SK-N-SH treated with all-trans-retinoic acid at 6 μM for 48 hours (cell line): ENCODE data around the gene POU2F1.

Experiments
- ARNTL ChIP-seq: fragments of 450-650 bp; formaldehyde crosslinking; IDR thresholded peaks from 2 replicates; pipeline ENCODE4 v1.5.0; 2020; ENCODE audit warnings: low read depth, mild to moderate bottlenecking, moderate library complexity, borderline replicate concordance
- CSDC2 ChIP-seq: fragments of 250-450 bp; sonication (Bioruptor Pico); IDR thresholded peaks from 2 replicates; pipeline ENCODE4 v1.5.0; 2020; ENCODE audit warnings: mild to moderate bottlenecking, moderate library complexity
- GLIS3 ChIP-seq: fragments of 250-450 bp; sonication (Bioruptor Pico); IDR thresholded peaks from 2 replicates; pipeline ENCODE4 v1.5.0; 2020; ENCODE audit warnings: mild to moderate bottlenecking, moderate library complexity
- RARB ChIP-seq: fragments of 250-450 bp; sonication (Bioruptor Pico); IDR thresholded peaks from 2 replicates; pipeline ENCODE4 v1.8.0; 2021; ENCODE audit warnings: mild to moderate bottlenecking, moderate library complexity
- SNAI2 ChIP-seq: fragments of 250-450 bp; sonication (Bioruptor Pico); IDR thresholded peaks from 2 replicates; pipeline ENCODE4 v1.5.0; 2020; ENCODE audit warnings: mild to moderate bottlenecking, moderate library complexity
- TCF4 ChIP-seq: fragments of 250-450 bp; sonication (Bioruptor Pico); IDR thresholded peaks from 2 replicates; pipeline ENCODE4 v1.8.0; 2021; ENCODE audit warnings: mild to moderate bottlenecking, moderate library complexity, borderline replicate concordance
- ZFP3 ChIP-seq: fragments of 250-450 bp; sonication (Bioruptor Pico); IDR thresholded peaks from 2 replicates; pipeline ENCODE4 v1.5.0; 2020; ENCODE audit warnings: mild to moderate bottlenecking, moderate library complexity
- ZFP30 ChIP-seq: fragments of 450-650 bp; formaldehyde crosslinking; IDR thresholded peaks from 2 replicates; pipeline ENCODE4 v1.5.0; 2022; ENCODE audit warnings: mild to moderate bottlenecking, moderate library complexity
- ZNF565 ChIP-seq: fragments of 450-650 bp; formaldehyde crosslinking; conservative IDR thresholded peaks from 2 replicates; pipeline ENCODE4 v1.5.0; 2020; ENCODE audit warnings: low read depth, mild to moderate bottlenecking, moderate library complexity
- TF ChIP-seq, protein P1 (sequence below): fragments of 250-450 bp; sonication (Bioruptor Pico); IDR thresholded peaks from 2 replicates; pipeline ENCODE4 v1.8.0; 2020; ENCODE audit warnings: mild to moderate bottlenecking, moderate library complexity, borderline replicate concordance

DNA sequence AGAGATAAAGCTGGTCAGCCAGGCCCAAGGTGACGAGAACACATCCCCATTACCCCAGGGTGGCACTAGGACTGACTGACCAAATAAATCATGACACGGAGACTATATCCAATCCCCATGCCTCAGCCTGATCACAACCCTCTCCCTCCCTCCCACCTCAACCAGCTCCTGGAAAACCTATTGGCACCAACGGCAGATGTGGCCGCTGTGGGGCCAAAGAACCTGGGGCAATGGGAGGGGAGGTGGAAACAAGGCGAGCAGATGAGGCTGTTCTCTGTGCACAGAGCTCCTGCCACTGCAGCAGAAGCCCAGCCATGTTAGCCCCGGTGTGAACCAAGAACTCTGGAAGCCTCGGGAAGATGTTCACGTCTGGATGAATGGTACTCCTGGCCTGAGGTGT is 220.1 kb downstream of the POU2F1 start:
- no peak for TF ChIP-seq ZNF565 (CRISPR knock-in tag)
- no peak for TF ChIP-seq ZFP3
- TF ChIP-seq, protein P1, sequence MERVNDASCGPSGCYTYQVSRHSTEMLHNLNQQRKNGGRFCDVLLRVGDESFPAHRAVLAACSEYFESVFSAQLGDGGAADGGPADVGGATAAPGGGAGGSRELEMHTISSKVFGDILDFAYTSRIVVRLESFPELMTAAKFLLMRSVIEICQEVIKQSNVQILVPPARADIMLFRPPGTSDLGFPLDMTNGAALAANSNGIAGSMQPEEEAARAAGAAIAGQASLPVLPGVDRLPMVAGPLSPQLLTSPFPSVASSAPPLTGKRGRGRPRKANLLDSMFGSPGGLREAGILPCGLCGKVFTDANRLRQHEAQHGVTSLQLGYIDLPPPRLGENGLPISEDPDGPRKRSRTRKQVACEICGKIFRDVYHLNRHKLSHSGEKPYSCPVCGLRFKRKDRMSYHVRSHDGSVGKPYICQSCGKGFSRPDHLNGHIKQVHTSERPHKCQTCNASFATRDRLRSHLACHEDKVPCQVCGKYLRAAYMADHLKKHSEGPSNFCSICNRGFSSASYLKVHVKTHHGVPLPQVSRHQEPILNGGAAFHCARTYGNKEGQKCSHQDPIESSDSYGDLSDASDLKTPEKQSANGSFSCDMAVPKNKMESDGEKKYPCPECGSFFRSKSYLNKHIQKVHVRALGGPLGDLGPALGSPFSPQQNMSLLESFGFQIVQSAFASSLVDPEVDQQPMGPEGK (CRISPR knock-in tag): no peak
- no peak for TF ChIP-seq TCF4 (CRISPR knock-in tag)
- no peak for TF ChIP-seq ZFP30 (CRISPR knock-in tag)
- no peak for TF ChIP-seq SNAI2 (CRISPR knock-in tag)
- no peak for TF ChIP-seq CSDC2
- no peak for TF ChIP-seq ARNTL (CRISPR knock-in tag)
- TF ChIP-seq GLIS3 (CRISPR knock-in tag): no peak
- TF ChIP-seq RARB (CRISPR knock-in tag): no peak
